ENCODE results near the gene ATP13A3.
"Not testable (repeated sequence)": the region's sequence is repeated elsewhere in the genome, so short reads cannot be mapped to it uniquely, and the experiment has no call there.

The ATP13A3 gene

DNA sequence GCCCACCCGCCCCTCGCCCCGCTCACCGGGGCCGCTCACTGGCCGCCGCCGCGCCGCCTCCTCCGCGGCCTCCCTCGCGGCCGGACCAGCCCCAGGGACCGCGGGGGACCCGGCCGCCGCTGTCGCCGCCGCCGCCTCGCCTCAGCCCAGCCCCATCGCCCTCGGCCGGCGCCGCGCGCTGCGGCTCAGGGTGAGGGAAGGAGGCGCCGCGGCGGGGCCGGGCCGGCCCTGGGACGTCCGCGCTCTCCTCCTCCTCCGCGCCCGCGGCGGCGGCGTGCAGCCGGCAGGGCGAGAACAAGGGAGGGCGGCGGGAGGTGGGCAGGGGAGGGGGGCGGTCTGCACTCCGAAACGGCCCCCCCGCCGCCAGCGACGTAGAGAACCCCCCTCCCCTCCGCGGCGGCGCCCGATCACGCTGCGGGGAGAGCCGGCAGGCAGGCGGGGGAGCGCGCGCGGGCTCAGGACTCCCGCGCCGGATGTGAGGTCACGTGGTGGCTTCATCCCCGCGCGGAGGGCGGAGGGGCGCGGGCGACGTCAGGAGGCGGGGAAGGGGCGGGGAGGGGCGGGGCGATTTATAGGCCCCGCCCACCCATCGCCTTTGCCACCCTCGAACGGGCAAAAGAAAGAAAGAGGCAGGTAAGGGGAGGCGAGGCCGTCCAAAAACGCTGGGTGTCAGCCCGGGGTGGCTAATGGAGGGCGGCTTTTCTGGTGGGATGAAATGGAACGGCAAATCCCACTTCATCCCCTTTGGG is at the start of gene ATP13A3:
TSS of gene ATP13A3 (minus strand) at position 463 of the 749 bp plus-strand sequence. CDS start 24,812 bp downstream, outside the sequence.
- Mint-ChIP-seq H3K36me3 (peaks cover 43% of the 10 kb centered on the region), H3K4me1 (peaks cover 57% of the 10 kb centered on the region), H3K4me3 (peak within 1 kb of the TSS; percentile 88), H3K9me3 (no peaks in the 10 kb centered on the region), H3K27ac (peak within 1 kb of the TSS; percentile 95)
- ATAC-seq (peak; percentile 86), DNase-seq (ENCODE audit: low spot score in 2 of 2) (peak; percentile 84 to 90)

GRCh38 chr3:194535199-194535598 is 48.4 kb upstream of the ATP13A3 start:
- H3K9me3 Mint-ChIP-seq, ATAC-seq: not testable (repeated sequence)

DNA sequence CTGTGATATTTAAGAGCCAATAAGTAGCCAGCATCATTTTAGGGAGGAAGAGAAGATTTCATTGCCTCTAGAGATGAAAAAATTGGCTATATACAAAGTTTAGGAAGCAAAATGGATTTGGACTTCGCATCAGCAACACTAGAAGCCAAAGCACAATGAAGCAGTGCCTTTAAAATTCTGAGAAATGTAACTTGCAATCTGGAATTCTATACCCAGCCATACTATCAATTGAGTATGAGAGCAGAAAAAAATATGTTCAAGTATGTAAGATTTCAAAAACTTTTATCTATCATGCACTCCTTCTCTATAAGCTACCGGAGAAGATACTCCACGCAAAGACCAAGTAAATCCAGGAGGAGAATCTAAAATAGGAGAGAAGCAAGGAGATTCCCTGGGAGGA is 47.4 kb upstream of the ATP13A3 start:
- H3K4me3 Mint-ChIP-seq, result no peak overlapping the region
- H3K4me1 Mint-ChIP-seq, result no peaks in the 10 kb centered on the region
- peaks cover 9% of the 10 kb centered on the region for H3K9me3 Mint-ChIP-seq
- ATAC-seq (no peak), DNase-seq (ENCODE audit: low spot score in 2 of 2) (no peak)
- no peaks in the 10 kb centered on the region for H3K36me3 Mint-ChIP-seq
- peak overlapping the region; percentile 46 for H3K27ac Mint-ChIP-seq

More at GRCh38 chr3:194535199-194535598, 48.4 kb upstream of the ATP13A3 start:
- not testable (repeated sequence) for DNase-seq (ENCODE audit: low spot score in 2 of 2); H3K4me1 Mint-ChIP-seq; H3K36me3 Mint-ChIP-seq; H3K27ac Mint-ChIP-seq; H3K4me3 Mint-ChIP-seq

- Mint-ChIP-seq H3K36me3 (no peaks in the 10 kb centered on the region), H3K27ac (no peak overlapping the region), H3K9me3 (peaks cover 9% of the 10 kb centered on the region), H3K4me3 (no peak overlapping the region), H3K4me1 (no peaks in the 10 kb centered on the region)
- DNase-seq (ENCODE audit: low spot score in 2 of 2) (no peak), ATAC-seq (no peak)
Measured at GRCh38 chr3:194532591-194532990, 45.8 kb upstream of the ATP13A3 start.

- Mint-ChIP-seq H3K9me3 (no peaks in the 10 kb centered on the region), H3K4me1 (peaks cover 14% of the 10 kb centered on the region), H3K27ac (peak overlapping the region; percentile 69), H3K36me3 (no peaks in the 10 kb centered on the region), H3K4me3 (no peak overlapping the region)
- ATAC-seq, result no peak
- no peak for DNase-seq (ENCODE audit: low spot score in 2 of 2)
Measured at GRCh38 chr3:194527726-194528125, 40.9 kb upstream of the ATP13A3 start.

DNA sequence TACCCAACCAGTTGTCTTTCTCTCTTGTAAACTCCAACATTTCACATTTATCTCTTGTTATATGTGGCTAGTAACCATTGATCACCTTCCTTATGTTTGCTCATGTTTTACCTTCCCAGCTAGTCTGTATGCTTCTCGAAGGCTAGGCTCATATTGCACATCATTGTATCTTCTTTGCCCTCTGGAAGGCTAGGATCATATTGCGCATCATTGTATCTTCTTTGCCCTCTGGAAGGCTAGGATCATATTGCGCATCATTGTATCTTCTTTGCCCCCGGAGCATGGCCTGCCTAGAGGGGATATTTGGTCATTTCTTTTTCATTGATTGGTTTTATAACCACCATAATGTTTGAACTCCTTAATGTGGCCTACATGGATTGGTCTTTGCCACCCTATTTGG is 39.4 kb upstream of the ATP13A3 start:
- DNase-seq (ENCODE audit: low spot score in 2 of 2), result no peak
- Mint-ChIP-seq H3K27ac (no peak overlapping the region), H3K4me1 (peaks cover 23% of the 10 kb centered on the region), H3K36me3 (no peaks in the 10 kb centered on the region), H3K4me3 (no peak overlapping the region), H3K9me3 (no peaks in the 10 kb centered on the region)
- no peak for ATAC-seq

- Mint-ChIP-seq H3K36me3 (peaks cover 6% of the 10 kb centered on the region), H3K4me1 (peaks cover 55% of the 10 kb centered on the region), H3K4me3 (no peak overlapping the region), H3K9me3 (no peaks in the 10 kb centered on the region), H3K27ac (no peak overlapping the region)
- no peak for ATAC-seq
- no peak for DNase-seq (ENCODE audit: low spot score in 2 of 2)
Measured at GRCh38 chr3:194522579-194523046, 35.8 kb upstream of the ATP13A3 start.

- H3K27ac Mint-ChIP-seq, result no peak overlapping the region
- H3K4me1 Mint-ChIP-seq, result peaks cover 48% of the 10 kb centered on the region
- DNase-seq (ENCODE audit: low spot score in 2 of 2) (no peak), ATAC-seq (no peak)
- no peaks in the 10 kb centered on the region for H3K9me3 Mint-ChIP-seq
- no peak overlapping the region for H3K4me3 Mint-ChIP-seq
- peaks cover 6% of the 10 kb centered on the region for H3K36me3 Mint-ChIP-seq
Measured at GRCh38 chr3:194521510-194522260, 34.9 kb upstream of the ATP13A3 start.

DNA sequence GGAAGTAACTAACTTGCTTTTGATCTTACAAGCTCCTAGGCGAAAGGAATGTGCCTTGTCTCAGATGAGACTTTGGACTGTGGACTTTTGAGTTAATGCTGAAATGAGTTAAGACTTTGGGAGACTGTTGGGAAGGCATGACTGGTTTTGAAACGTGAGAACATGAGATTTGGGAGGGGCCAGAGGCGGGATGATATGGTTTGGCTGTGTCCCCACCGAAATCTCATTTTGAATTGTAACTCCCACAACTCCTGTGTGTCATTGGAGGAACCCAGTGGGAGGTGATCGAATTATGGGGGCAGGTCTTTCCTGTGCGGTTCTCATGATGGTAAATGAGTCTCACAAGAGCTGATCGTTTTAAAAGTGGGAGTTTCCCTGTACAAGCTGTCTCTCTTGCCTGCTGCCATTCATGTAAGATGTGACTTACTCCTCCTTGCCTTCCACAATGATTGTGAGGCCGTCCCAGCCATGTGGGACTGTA is 33.9 kb upstream of the ATP13A3 start:
- H3K36me3 Mint-ChIP-seq, H3K9me3 Mint-ChIP-seq, H3K27ac Mint-ChIP-seq: not testable (repeated sequence)
- Mint-ChIP-seq H3K4me3 (peak overlapping the region; percentile 19), H3K4me1 (peaks cover 41% of the 10 kb centered on the region)
- ATAC-seq (peak; percentile 98), DNase-seq (ENCODE audit: low spot score in 2 of 2) (peak; percentile 44 to 86)

GRCh38 chr3:194520201-194520600 is 33.4 kb upstream of the ATP13A3 start:
- not testable (repeated sequence) for H3K27ac Mint-ChIP-seq
- H3K4me3 Mint-ChIP-seq, result peak overlapping the region; percentile 19

GRCh38 chr3:194518652-194519051 is 31.9 kb upstream of the ATP13A3 start:
- ATAC-seq, result no peak
- Mint-ChIP-seq H3K9me3 (no peaks in the 10 kb centered on the region), H3K27ac (no peak overlapping the region), H3K36me3 (peaks cover 6% of the 10 kb centered on the region), H3K4me3 (no peak overlapping the region), H3K4me1 (peaks cover 46% of the 10 kb centered on the region)
- no peak for DNase-seq (ENCODE audit: low spot score in 2 of 2)

More at GRCh38 chr3:194520201-194520600, 33.4 kb upstream of the ATP13A3 start:
- not testable (repeated sequence) for ATAC-seq, H3K36me3 Mint-ChIP-seq, H3K9me3 Mint-ChIP-seq
- peaks cover 41% of the 10 kb centered on the region for H3K4me1 Mint-ChIP-seq
- DNase-seq (ENCODE audit: low spot score in 2 of 2), result peak in 1 of 2 donors; percentile 53

GRCh38 chr3:194517333-194517732 is 30.5 kb upstream of the ATP13A3 start:
- no peak for DNase-seq (ENCODE audit: low spot score in 2 of 2)
- no peaks in the 10 kb centered on the region for H3K9me3 Mint-ChIP-seq

DNA sequence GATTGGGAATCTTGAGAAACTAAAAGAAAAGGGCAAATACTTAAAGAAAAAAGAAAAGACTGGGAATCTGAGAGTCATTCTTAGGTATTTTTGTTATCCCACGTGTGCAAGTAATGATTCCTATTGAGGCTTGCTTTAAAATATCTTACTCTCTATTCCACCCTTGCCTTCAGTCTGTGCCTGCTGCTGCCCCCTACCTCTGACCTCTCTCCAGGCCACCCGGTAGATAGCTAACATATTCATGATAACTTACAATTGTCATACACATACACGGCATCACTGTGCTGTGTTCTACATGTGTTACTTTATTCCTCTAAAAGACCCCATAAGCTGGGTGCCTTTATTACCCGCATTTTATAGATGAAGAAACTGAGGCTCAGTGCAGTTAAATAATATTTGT is 27.8 kb upstream of the ATP13A3 start:
- Mint-ChIP-seq H3K9me3 (no peaks in the 10 kb centered on the region), H3K4me3 (no peak overlapping the region), H3K4me1 (peaks cover 21% of the 10 kb centered on the region), H3K27ac (no peak overlapping the region), H3K36me3 (no peaks in the 10 kb centered on the region)
- no peak for DNase-seq (ENCODE audit: low spot score in 2 of 2)
- no peak for ATAC-seq

More at GRCh38 chr3:194517333-194517732, 30.5 kb upstream of the ATP13A3 start:
- Mint-ChIP-seq H3K4me1 (peaks cover 46% of the 10 kb centered on the region), H3K36me3 (peaks cover 6% of the 10 kb centered on the region), H3K4me3 (no peak overlapping the region), H3K27ac (no peak overlapping the region)
- ATAC-seq, result no peak

DNA sequence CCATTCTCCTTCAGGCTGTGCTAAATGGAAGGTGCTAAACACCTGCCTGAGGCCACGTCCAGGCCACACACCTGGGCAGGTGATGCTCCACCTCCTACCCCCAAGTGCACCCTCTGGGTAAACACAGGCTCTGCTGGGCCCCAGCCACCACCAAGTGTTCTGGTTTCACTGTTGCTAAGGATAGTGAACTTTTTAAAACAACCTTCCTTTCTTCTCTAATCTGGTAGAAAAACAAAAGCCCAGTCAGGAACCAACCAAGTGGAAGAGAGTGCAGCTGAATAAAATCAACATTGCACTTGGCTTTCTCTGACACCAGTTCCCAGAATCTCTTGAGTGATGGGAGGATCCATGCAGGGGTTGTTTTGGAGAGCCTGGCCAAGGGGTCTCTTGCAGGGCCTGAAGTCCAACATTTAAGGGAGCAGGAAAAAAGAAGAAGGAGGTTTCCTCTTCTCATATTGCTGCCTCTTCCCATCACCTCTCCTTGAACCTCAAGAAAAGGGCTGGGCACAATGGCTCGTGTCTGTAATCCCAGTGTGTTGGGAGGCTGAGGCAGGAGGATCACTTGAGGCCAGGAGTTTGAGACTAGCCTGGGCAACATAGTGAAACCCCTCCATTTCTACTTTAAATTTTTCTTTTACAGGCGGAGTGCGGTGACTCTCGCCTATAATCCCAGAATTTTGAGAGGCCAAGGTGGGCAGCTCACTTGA is 26.2 kb upstream of the ATP13A3 start:
- ATAC-seq, result no peak

More for the DNA sequence above, 26.2 kb upstream of the ATP13A3 start:
- DNase-seq (ENCODE audit: low spot score in 2 of 2), result no peak
- Mint-ChIP-seq H3K4me1 (peaks cover 5% of the 10 kb centered on the region), H3K4me3 (no peak overlapping the region), H3K9me3 (no peaks in the 10 kb centered on the region), H3K27ac (no peak overlapping the region), H3K36me3 (no peaks in the 10 kb centered on the region)
